Measurements from ENCODE around the gene TOPBP1.

- TF ChIP-seq GATA2 (IDR thresholded peaks at IDR 0.05; ENCODE audit: low read depth, low read length) (no peak), GATA3 (IDR thresholded peaks at IDR 0.05; ENCODE audit: low read depth, low read length) (no peak)
Measured at GRCh38 chr3:133693821-133694220, 32.1 kb upstream of the TOPBP1 start.

All from SH-SY5Y (cell line).